ENCODE measurements around the gene C11orf86.

The C11orf86 gene

DNA sequence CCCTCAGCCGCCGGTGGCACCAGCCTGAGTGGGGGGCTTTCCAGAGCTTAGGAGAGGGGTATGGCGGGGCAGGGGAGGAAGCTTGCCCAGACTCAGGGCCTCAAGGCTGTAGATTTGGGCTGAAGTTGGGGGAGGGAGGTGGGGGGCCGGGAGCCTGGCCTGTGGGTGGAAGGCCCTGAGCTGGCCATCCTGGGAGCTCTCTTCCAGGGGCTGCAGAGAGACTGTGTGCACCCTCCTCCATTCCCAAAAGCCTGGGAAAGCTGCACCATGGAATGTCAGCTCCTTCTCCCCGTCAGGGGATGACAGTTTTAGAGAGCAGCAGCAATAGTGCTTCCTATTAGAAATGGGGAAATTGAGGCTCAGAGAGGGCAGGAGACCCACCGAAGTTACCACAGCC, 48.9 kb downstream of the C11orf86 start:
- in situ Hi-C loops (cut with MboI; ENCODE audit: low sequenced_read_pairs), result no loop called here

GRCh38 chr11:67024410-67024809, 49.3 kb downstream of the C11orf86 start:
- in situ Hi-C loops (cut with MboI; ENCODE audit: low sequenced_read_pairs), result no loop called here

- in situ Hi-C loops (cut with MboI; ENCODE audit: low sequenced_read_pairs), result no loop called here
Observed at GRCh38 chr11:67024966-67025365, 49.9 kb downstream of the C11orf86 start.

- in situ Hi-C loops (cut with MboI; ENCODE audit: low sequenced_read_pairs), result no loop called here
Observed at GRCh38 chr11:67025750-67026149, 50.6 kb downstream of the C11orf86 start.

All from HL-60/S4 treated with retinoic acid at 250 ng/mL for 4 days and 3 days (cell line).